Colonic mucosa (tissue), 4 donors: Measurements from ENCODE around the gene P2RY2. TPM values are rescaled to one million over a fixed set of nuclear protein-coding genes. Genes with fewer than 3 reads are reported as not detected.

Experiments
- DNase-seq: peaks from one replicate; pipeline ENCODE4 v3.0.0-alpha.2; 2020
- H3K27ac ChIP-seq: fragments of 200-600 bp; one replicate; pipeline ENCODE4 v1.8.0; 2021
- H3K27me3 ChIP-seq: fragments of 200-600 bp; one replicate; pipeline ENCODE4 v1.8.0; 2021
- H3K36me3 ChIP-seq: fragments of 200-600 bp; one replicate; pipeline ENCODE4 v1.8.0; 2021
- H3K4me1 ChIP-seq: fragments of 200-600 bp; one replicate; pipeline ENCODE4 v1.8.0; 2021; ENCODE audit warnings: mild to moderate bottlenecking
- H3K4me3 ChIP-seq: fragments of 200-600 bp; one replicate; pipeline ENCODE4 v1.8.0; 2021
- H3K9ac ChIP-seq, 2 donors: one replicate each; pipeline ENCODE4 v1.7.0; 2013; ENCODE audit warnings: control low read depth in 2 of 2, low read depth in 2 of 2, low read length in 2 of 2
- H3K9me3 ChIP-seq: fragments of 200-600 bp; one replicate; pipeline ENCODE4 v1.8.0; 2021
- CTCF ChIP-seq: fragments of 200-600 bp; IDR thresholded peaks from one replicate; pipeline ENCODE4 v1.8.0; 2022; ENCODE audit warnings: antibody characterized with exemption, mild to moderate bottlenecking
- intact Hi-C: fragments of 100-400 bp; cut with DNase I; formaldehyde crosslinking; loops from one replicate; pipeline ENCODE4 v1.14.1; 2022
- total RNA-seq, 2 donors: library from RNA; stranded (reverse); fragmentation: NEBNext Ultra II Directional in 1 of 2; extraction: Animal tissue kit (Norgen Biotek cat#: 25700) in 1 of 2; gene quantifications; one replicate each; pipeline ENCODE4 v1.2.1, GENCODE V29; 2021
- donor health status: healthy.
- donor health status: DM: no; HTN: no; CAD: no.
- donor health status: DM: no; HTN: no; CAD: no.

Gene P2RY2
- total RNA-seq, result 10 to 100 TPM; 17.6 to 27.4 TPM

- Histone ChIP-seq H3K27me3 (no peaks in the 10 kb centered on the region), H3K36me3 (no peaks in the 10 kb centered on the region), H3K9me3 (no peaks in the 10 kb centered on the region), H3K9ac (peak within 1 kb of the TSS; percentile 72 to 76), H3K4me1 (no peaks in the 10 kb centered on the region), H3K27ac (peak within 1 kb of the TSS; percentile 50), H3K4me3 (peak within 1 kb of the TSS; percentile 62)
- intact Hi-C loops, result no loop called here
- peak; percentile 67 for TF ChIP-seq CTCF
- DNase-seq, result peak; percentile 93
Observed at GRCh38 chr11:73218106-73218829, at the start of gene P2RY2. Gene P2RY2 (plus strand): TSS chr11:73218281. CDS start chr11:73234160, 15,879 bp downstream.

GRCh38 chr11:73168925-73169579 lies 49.0 kb upstream of the P2RY2 start:
- intact Hi-C loops, result no loop called here
- no peak for TF ChIP-seq CTCF
- no peak for DNase-seq
- Histone ChIP-seq H3K9me3 (no peaks in the 10 kb centered on the region), H3K4me3 (no peak overlapping the region), H3K4me1 (no peaks in the 10 kb centered on the region), H3K36me3 (no peaks in the 10 kb centered on the region), H3K27me3 (no peaks in the 10 kb centered on the region), H3K9ac (no peak overlapping the region), H3K27ac (no peak overlapping the region)

- Histone ChIP-seq H3K4me3 (no peak overlapping the region), H3K27me3 (no peaks in the 10 kb centered on the region), H3K36me3 (no peaks in the 10 kb centered on the region), H3K27ac (no peak overlapping the region), H3K9me3 (no peaks in the 10 kb centered on the region), H3K9ac (no peak overlapping the region), H3K4me1 (no peaks in the 10 kb centered on the region)
- DNase-seq, result no peak
- intact Hi-C loops, result no loop called here
- no peak for TF ChIP-seq CTCF
Observed at GRCh38 chr11:73170140-73170539, 47.9 kb upstream of the P2RY2 start.

- Histone ChIP-seq H3K4me1 (no peaks in the 10 kb centered on the region), H3K36me3 (no peaks in the 10 kb centered on the region), H3K27ac (no peak overlapping the region), H3K9me3 (no peaks in the 10 kb centered on the region), H3K9ac (no peak overlapping the region), H3K27me3 (no peaks in the 10 kb centered on the region), H3K4me3 (no peak overlapping the region)
- intact Hi-C loops, result no loop called here
- no peak for TF ChIP-seq CTCF
- no peak for DNase-seq
Observed at GRCh38 chr11:73171436-73172161, 46.5 kb upstream of the P2RY2 start.

- H3K27ac ChIP-seq, result no peak overlapping the region
- H3K9ac ChIP-seq, result no peak overlapping the region
- no peak for DNase-seq
- no peaks in the 10 kb centered on the region for H3K9me3 ChIP-seq
- TF ChIP-seq CTCF, result no peak
- intact Hi-C loops, result no loop called here
- no peaks in the 10 kb centered on the region for H3K4me1 ChIP-seq
- no peaks in the 10 kb centered on the region for H3K36me3 ChIP-seq
- no peaks in the 10 kb centered on the region for H3K27me3 ChIP-seq
- no peak overlapping the region for H3K4me3 ChIP-seq
Observed at GRCh38 chr11:73172992-73173656, 45.0 kb upstream of the P2RY2 start.
